SJSA1 (cell line): Measurements from ENCODE around the gene CDS1. TPM values are rescaled to one million over a fixed set of nuclear protein-coding genes. Genes with fewer than 3 reads are reported as not detected.
A peak's percentile ranks its signal among the peaks of the same experiment; 100 is the strongest.

Experiments used
- DNase-seq, 2 experiments: peaks; one replicate each; pipeline ENCODE4 v3.0.0-alpha.2; 2015 to 2020; ENCODE audit warnings: low spot score in 2 of 2, low read depth in 1 of 2
- H3K27ac ChIP-seq: fragments of 250-450 bp; sonication (Bioruptor Pico); 2 replicates; pipeline ENCODE4 v1.5.1; 2020; ENCODE audit warnings: mild to moderate bottlenecking, moderate library complexity
- H3K27me3 ChIP-seq: fragments of 250-450 bp; sonication (Bioruptor Pico); replicated peaks from 2 replicates; pipeline ENCODE4 v1.5.1; 2020; ENCODE audit warnings: mild to moderate bottlenecking, moderate library complexity
- H3K36me3 ChIP-seq: fragments of 250-450 bp; sonication (Bioruptor Pico); 2 replicates; pipeline ENCODE4 v1.5.1; 2020; ENCODE audit warnings: mild to moderate bottlenecking
- H3K4me1 ChIP-seq: fragments of 250-450 bp; sonication (Bioruptor Pico); replicated peaks from 2 replicates; pipeline ENCODE4 v1.6.1; 2021; ENCODE audit warnings: mild to moderate bottlenecking
- H3K4me3 ChIP-seq: fragments of 250-450 bp; sonication (Bioruptor Pico); 2 replicates; pipeline ENCODE4 v1.5.1; 2020; ENCODE audit warnings: mild to moderate bottlenecking
- H3K9me3 ChIP-seq: fragments of 250-450 bp; sonication (Bioruptor Pico); replicated peaks from 2 replicates; pipeline ENCODE4 v1.5.1; 2020; ENCODE audit warnings: mild to moderate bottlenecking
- total RNA-seq: library from RNA; depleted of rRNA; stranded (reverse); fragments of >200 nt; shearing (Covaris generic); gene quantifications from 2 replicates; pipeline ENCODE4 v1.2.3, GENCODE V29; 2014

Gene CDS1
- total RNA-seq, 1 experiment from 2014 or later: 0.18 TPM

DNA sequence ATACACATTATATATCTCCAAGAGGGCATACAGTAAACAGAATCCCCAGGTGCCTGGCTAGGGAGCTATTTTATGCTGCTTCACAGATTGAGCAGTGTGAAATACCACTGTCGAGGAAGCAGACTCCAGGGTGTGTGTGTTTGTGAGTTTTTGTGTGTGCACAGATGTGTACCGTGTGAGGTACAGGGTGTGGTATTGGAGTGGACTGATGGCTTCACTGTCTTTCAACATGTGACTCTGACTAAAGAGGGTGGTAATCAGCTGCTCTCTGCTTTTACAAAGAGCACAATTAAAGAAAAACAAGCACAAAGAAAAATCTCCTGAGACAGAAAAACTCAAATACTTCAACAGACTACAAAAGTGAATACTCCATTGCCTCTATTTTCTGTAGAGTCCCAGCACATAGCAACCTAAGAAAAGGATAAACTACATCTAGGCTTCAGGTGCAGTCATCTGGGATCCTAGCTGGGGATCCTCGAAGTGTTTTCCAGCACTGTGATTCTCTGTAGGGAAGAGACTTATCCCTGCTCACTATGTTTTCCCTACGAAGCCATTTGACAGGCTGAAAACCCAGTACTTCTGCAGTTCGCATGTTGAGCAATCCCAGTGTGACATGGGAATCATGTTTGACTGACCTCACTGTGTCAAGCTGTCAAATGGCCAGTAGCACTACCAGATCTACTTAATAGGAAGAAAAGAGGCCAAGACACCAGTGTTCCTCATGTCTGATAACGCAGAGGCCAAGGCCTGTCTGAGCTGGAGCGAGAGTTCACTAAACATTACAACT lies 100.3 kb downstream of the CDS1 start:
- no peak for DNase-seq
- no peaks in the 10 kb centered on the region for H3K27me3 ChIP-seq
- no peaks in the 10 kb centered on the region for H3K9me3 ChIP-seq
- H3K4me3 ChIP-seq: no peak overlapping the region
- H3K4me1 ChIP-seq: peaks cover 46% of the 10 kb centered on the region
- H3K36me3 ChIP-seq: peaks cover 68% of the 10 kb centered on the region
- peak overlapping the region; percentile 14; the same call in 1 of the 2 replicates for H3K27ac ChIP-seq

- no peak for DNase-seq
- Histone ChIP-seq H3K9me3 (no peaks in the 10 kb centered on the region), H3K4me3 (no peak overlapping the region), H3K4me1 (peaks cover 48% of the 10 kb centered on the region), H3K27me3 (no peaks in the 10 kb centered on the region), H3K27ac (no peak overlapping the region), H3K36me3 (peaks cover 68% of the 10 kb centered on the region)
Observed at GRCh38 chr4:84684361-84684760, 101.4 kb downstream of the CDS1 start.

- DNase-seq: no peak
- Histone ChIP-seq H3K27me3 (no peaks in the 10 kb centered on the region), H3K4me3 (no peak overlapping the region), H3K4me1 (peaks cover 48% of the 10 kb centered on the region), H3K9me3 (no peaks in the 10 kb centered on the region), H3K36me3 (peaks cover 70% of the 10 kb centered on the region), H3K27ac (no peak overlapping the region)
Observed at GRCh38 chr4:84685105-84685504, 102.2 kb downstream of the CDS1 start.

DNA sequence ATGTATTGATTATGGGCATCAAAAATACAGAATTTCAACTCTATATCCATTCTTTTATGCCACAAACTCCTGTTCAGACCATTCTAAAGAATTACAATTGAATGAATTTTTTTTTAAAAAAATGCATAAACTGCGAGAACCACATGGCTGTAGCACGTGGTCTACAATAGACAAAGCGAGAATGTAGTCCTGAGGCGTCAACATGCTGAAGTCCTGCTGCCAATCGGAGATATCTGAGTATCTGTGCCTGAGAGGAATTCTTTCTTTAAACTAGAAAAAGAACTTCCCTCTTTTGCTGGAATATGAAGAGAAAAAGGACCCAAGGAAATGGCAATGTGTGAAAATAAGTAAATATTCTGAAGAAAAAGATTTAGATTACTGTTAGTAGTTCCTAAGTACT lies 105.7 kb downstream of the CDS1 start:
- no peak for DNase-seq

GRCh38 chr4:84689197-84689596 lies 106.3 kb downstream of the CDS1 start:
- H3K36me3 ChIP-seq: peaks cover 62% of the 10 kb centered on the region
- no peak overlapping the region for H3K4me3 ChIP-seq
- no peaks in the 10 kb centered on the region for H3K27me3 ChIP-seq
- H3K9me3 ChIP-seq: no peaks in the 10 kb centered on the region
- no peak overlapping the region for H3K27ac ChIP-seq
- no peak for DNase-seq
- H3K4me1 ChIP-seq: peaks cover 51% of the 10 kb centered on the region

More for the DNA sequence above, 105.7 kb downstream of the CDS1 start:
- Histone ChIP-seq H3K4me3 (no peak overlapping the region), H3K9me3 (no peaks in the 10 kb centered on the region), H3K36me3 (peaks cover 66% of the 10 kb centered on the region), H3K27me3 (no peaks in the 10 kb centered on the region), H3K27ac (no peak overlapping the region), H3K4me1 (peaks cover 52% of the 10 kb centered on the region)

DNA sequence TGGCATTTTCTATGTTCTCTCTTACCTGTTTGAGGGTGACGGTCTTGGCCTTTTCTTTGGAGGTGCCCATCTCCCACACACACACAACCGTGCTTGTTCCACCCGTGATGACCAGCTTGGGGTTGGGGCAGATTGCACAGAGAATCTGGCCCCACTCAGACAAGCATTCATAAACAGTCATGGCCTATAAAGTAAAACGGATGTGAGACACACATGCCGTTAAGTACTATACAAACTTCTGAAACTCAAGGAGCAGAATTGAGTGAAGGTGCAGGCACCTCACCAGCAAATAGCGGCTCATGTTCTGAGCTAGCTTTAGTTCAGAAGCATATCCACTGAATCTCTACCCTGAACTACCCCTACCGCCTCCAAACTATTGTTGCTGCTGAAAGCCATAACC lies 107.6 kb downstream of the CDS1 start:
- DNase-seq: no peak
- H3K36me3 ChIP-seq: peaks cover 67% of the 10 kb centered on the region
- no peaks in the 10 kb centered on the region for H3K9me3 ChIP-seq
- H3K4me1 ChIP-seq: peaks cover 51% of the 10 kb centered on the region
- H3K27me3 ChIP-seq: no peaks in the 10 kb centered on the region
- peak overlapping the region; percentile 56 for H3K27ac ChIP-seq
- H3K4me3 ChIP-seq: no peak overlapping the region

DNA sequence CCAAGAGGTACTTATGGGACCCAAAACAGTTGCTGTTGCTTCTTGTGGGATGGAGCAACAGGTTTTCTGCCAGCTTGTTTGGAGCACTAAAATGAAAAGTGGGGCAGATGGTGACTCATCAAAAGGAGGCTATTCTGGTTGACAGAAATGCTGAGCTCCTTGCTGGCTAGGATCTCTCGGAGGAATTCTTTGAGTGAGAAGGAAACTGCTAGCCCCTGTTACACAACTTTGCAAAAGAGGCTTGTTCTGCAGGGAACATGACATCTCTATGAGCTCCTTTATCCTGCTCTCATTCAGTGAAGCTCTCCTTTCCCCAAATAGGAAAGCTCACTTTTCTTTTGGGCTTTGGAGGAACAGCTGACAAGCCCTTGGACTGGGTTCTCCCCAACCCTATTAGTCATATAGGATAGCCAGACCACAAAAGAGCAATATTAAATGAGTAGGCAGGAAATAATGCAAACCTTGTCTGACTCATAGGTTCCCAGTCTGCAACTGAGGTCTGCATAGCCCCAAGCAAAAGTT lies 108.3 kb downstream of the CDS1 start:
- Histone ChIP-seq H3K36me3 (peaks cover 74% of the 10 kb centered on the region), H3K27me3 (no peaks in the 10 kb centered on the region), H3K27ac (peak overlapping the region; percentile 56), H3K4me3 (no peak overlapping the region), H3K9me3 (no peaks in the 10 kb centered on the region), H3K4me1 (peaks cover 51% of the 10 kb centered on the region)
- peak; percentile 63 to 94 for DNase-seq

DNA sequence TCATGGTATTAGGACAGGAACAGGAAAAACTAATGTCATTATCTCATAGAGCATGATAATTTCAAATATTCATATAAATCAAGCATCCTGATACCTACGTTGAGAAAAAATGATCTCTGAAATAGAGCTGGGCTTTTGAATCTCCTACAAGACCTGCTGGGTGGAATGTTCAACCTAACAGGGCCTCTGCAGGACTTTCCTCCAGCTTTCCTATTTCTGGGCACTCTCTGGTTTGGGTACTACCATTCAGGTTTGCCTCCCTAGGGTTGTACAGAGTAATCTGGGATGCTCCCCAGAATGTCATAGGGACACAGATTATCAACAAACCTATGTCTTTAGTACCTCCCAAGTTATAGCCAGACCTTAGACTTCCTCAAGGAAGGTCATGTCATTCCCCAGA lies 108.9 kb downstream of the CDS1 start:
- no peak overlapping the region for H3K4me3 ChIP-seq
- DNase-seq: no peak
- H3K27me3 ChIP-seq: no peaks in the 10 kb centered on the region

DNA sequence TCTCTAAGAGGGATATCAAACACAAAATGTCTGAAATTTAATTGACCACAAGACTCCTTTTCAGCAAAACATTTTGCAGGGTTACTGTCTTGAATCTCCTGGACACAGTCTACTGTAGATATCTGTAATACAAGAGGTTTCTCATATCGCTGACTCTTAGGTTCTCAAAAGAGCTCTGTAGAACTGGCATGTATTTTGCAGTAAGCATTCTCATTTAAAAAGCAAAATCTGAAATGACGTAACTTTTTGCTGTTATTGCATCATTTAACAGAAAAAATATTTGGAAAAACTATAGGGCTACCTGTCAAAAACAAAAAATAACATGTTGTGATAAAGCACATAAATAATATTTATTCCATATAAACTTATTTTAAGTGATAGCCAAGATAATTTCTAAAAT lies 114.2 kb downstream of the CDS1 start:
- no peak for DNase-seq
- H3K4me1 ChIP-seq: peaks cover 17% of the 10 kb centered on the region
- H3K36me3 ChIP-seq: peaks cover 72% of the 10 kb centered on the region
- no peak overlapping the region for H3K27ac ChIP-seq
- H3K9me3 ChIP-seq: no peaks in the 10 kb centered on the region
- H3K27me3 ChIP-seq: no peaks in the 10 kb centered on the region
- no peak overlapping the region for H3K4me3 ChIP-seq

More for the DNA sequence above, 108.9 kb downstream of the CDS1 start:
- H3K36me3 ChIP-seq: peaks cover 75% of the 10 kb centered on the region
- H3K9me3 ChIP-seq: no peaks in the 10 kb centered on the region
- H3K27ac ChIP-seq: peak overlapping the region; percentile 56
- H3K4me1 ChIP-seq: peaks cover 51% of the 10 kb centered on the region

GRCh38 chr4:84697615-84698201 lies 114.8 kb downstream of the CDS1 start:
- H3K27me3 ChIP-seq: no peaks in the 10 kb centered on the region
- DNase-seq: no peak
- H3K4me1 ChIP-seq: peaks cover 12% of the 10 kb centered on the region
- H3K36me3 ChIP-seq: peaks cover 70% of the 10 kb centered on the region
- no peaks in the 10 kb centered on the region for H3K9me3 ChIP-seq
- no peak overlapping the region for H3K27ac ChIP-seq
- no peak overlapping the region for H3K4me3 ChIP-seq

- Histone ChIP-seq H3K27ac (no peak overlapping the region), H3K4me1 (peaks cover 3% of the 10 kb centered on the region; the same call in 1 of the 2 replicates), H3K36me3 (peaks cover 72% of the 10 kb centered on the region), H3K4me3 (no peak overlapping the region), H3K9me3 (no peaks in the 10 kb centered on the region), H3K27me3 (no peaks in the 10 kb centered on the region)
- no peak for DNase-seq
Observed at GRCh38 chr4:84699001-84699671, 116.2 kb downstream of the CDS1 start.
